Neural cell (in vitro differentiated cells): ENCODE data around the gene CLCN1. TPM values are rescaled to one million over a fixed set of nuclear protein-coding genes. Genes with fewer than 3 reads are reported as not detected.

Experiments used
- H2AFZ ChIP-seq: fragments of 200-600, 300-800 bp; sonication (generic), shearing (Covaris generic); 2 replicates; pipeline ENCODE4 v1.6.0; 2014; ENCODE audit warnings: low read depth, mild to moderate bottlenecking, antibody characterized with exemption, low read length, moderate library complexity
- H3F3A ChIP-seq: fragments of 200-600 bp; shearing (Covaris generic); 2 replicates; pipeline ENCODE4 v1.6.1; 2016; ENCODE audit warnings: mild to moderate bottlenecking, moderate library complexity, mixed read lengths, antibody characterized with exemption, low read length; ENCODE audit not compliant: insufficient read depth, poor library complexity, severe bottlenecking
- H3K27ac ChIP-seq: fragments of 200-600, 300-800 bp; sonication (generic), shearing (Covaris generic); 2 replicates; pipeline ENCODE4 v1.5.1; 2014; ENCODE audit warnings: mild to moderate bottlenecking, low read length, moderate library complexity
- H3K27me3 ChIP-seq: fragments of 300-800, 200-600 bp; sonication (generic), shearing (Covaris generic); 2 replicates; pipeline ENCODE4 v1.6.0; 2014; ENCODE audit warnings: mild to moderate bottlenecking, low read depth, low read length, moderate library complexity; ENCODE audit not compliant: insufficient read depth
- H3K36me3 ChIP-seq: fragments of 300-800, 200-600 bp; sonication (generic), shearing (Covaris generic); 2 replicates; pipeline ENCODE4 v1.5.1; 2014; ENCODE audit warnings: mild to moderate bottlenecking, antibody characterized with exemption, low read length, moderate library complexity; ENCODE audit not compliant: insufficient read depth
- H3K4me2 ChIP-seq: fragments of 300-800, 200-600 bp; sonication (generic), shearing (Covaris generic); 2 replicates; pipeline ENCODE4 v1.6.0; 2014; ENCODE audit warnings: mild to moderate bottlenecking, low read length
- H3K4me3 ChIP-seq: fragments of 300-800, 200-600 bp; sonication (generic), shearing (Covaris generic); 2 replicates; pipeline ENCODE4 v1.5.1; 2014; ENCODE audit warnings: mild to moderate bottlenecking, low read length, moderate library complexity
- H3K79me2 ChIP-seq: fragments of 200-600 bp; shearing (Covaris generic); replicated peaks from 2 replicates; pipeline ENCODE4 v1.6.0; 2014; ENCODE audit warnings: mild to moderate bottlenecking, low read length, moderate library complexity; ENCODE audit not compliant: insufficient read depth
- H3K9ac ChIP-seq: fragments of 300-800, 200-600 bp; sonication (generic), shearing (Covaris generic); 2 replicates; pipeline ENCODE4 v1.6.1; 2016; ENCODE audit warnings: mild to moderate bottlenecking, low read length, mixed read lengths
- H3K9me2 ChIP-seq: fragments of 200-600 bp; shearing (Covaris generic); 2 replicates; pipeline ENCODE4 v1.6.1; 2016; ENCODE audit warnings: mild to moderate bottlenecking, low read length, mixed read lengths; ENCODE audit not compliant: insufficient read depth
- H3K9me3 ChIP-seq: fragments of 200-600, 300-800 bp; sonication (generic), shearing (Covaris generic); 2 replicates; pipeline ENCODE4 v1.6.1; 2016; ENCODE audit warnings: mild to moderate bottlenecking, mixed run types, low read length, moderate library complexity, mixed read lengths
- H4K20me1 ChIP-seq: fragments of 200-600 bp; shearing (Covaris generic); 2 replicates; pipeline ENCODE4 v1.6.1; 2016; ENCODE audit warnings: mild to moderate bottlenecking, mixed run types; ENCODE audit not compliant: insufficient read depth
- CTCF ChIP-seq: fragments of 450-650 bp; IDR thresholded peaks from 2 replicates; pipeline ENCODE4 v1.5.1; 2014; ENCODE audit warnings: antibody characterized with exemption, mild to moderate bottlenecking, moderate library complexity; ENCODE audit not compliant: poor library complexity, severe bottlenecking
- EP300 ChIP-seq: fragments of 450-650 bp; conservative IDR thresholded peaks from 2 replicates; pipeline ENCODE4 v1.6.1; 2014; ENCODE audit warnings: antibody characterized with exemption, mild to moderate bottlenecking, moderate library complexity; ENCODE audit not compliant: poor library complexity, severe bottlenecking
- EZH2 ChIP-seq: fragments of 200-600, 300-800 bp; shearing (Covaris generic), sonication (generic); IDR thresholded peaks from 2 replicates; pipeline ENCODE4 v1.6.1; 2014; ENCODE audit warnings: antibody characterized with exemption, low read length, borderline replicate concordance, mild to moderate bottlenecking; ENCODE audit not compliant: insufficient read depth, poor library complexity, severe bottlenecking
- MXI1 ChIP-seq: fragments of 450-650 bp; conservative IDR thresholded peaks from 2 replicates; pipeline ENCODE4 v1.6.1; 2014; ENCODE audit warnings: antibody characterized with exemption, mild to moderate bottlenecking; ENCODE audit not compliant: poor library complexity, severe bottlenecking
- POLR2AphosphoS5 ChIP-seq: IDR thresholded peaks from 2 replicates; pipeline ENCODE4 v1.6.1; 2012
- RAD21 ChIP-seq: fragments of 450-650 bp; conservative IDR thresholded peaks from 2 replicates; pipeline ENCODE4 v1.6.1; 2014; ENCODE audit warnings: antibody characterized with exemption, mild to moderate bottlenecking, moderate library complexity
- REST ChIP-seq: IDR thresholded peaks from 2 replicates; pipeline ENCODE4 v1.6.1; 2012; ENCODE audit warnings: borderline replicate concordance
- SMC3 ChIP-seq: fragments of 450-650 bp; conservative IDR thresholded peaks from 2 replicates; pipeline ENCODE4 v1.6.1; 2014; ENCODE audit warnings: antibody characterized with exemption, mild to moderate bottlenecking, moderate library complexity; ENCODE audit not compliant: poor library complexity
- TAF1 ChIP-seq: IDR thresholded peaks from 2 replicates; pipeline ENCODE4 v1.6.1; 2012; ENCODE audit warnings: low read depth
- polyA plus RNA-seq: library from polyadenylated mRNA; depleted of rRNA; stranded (reverse); fragments of >200 nt; gene quantifications from 2 replicates; pipeline ENCODE4 v1.2.3, GENCODE V29; 2014

CLCN1 gene
- polyA plus RNA-seq, 1 donor from 2014 or later, result not detected

GRCh38 chr7:143358626-143359025, 42.7 kb downstream of the CLCN1 start:
- no peaks in the 10 kb centered on the region for H3K27me3 ChIP-seq
- H3K9ac ChIP-seq, result no peak overlapping the region
- H3K79me2 ChIP-seq, result peaks cover 9% of the 10 kb centered on the region
- H3K4me2 ChIP-seq, result no peak overlapping the region
- no peak overlapping the region for H3K4me3 ChIP-seq
- no peaks in the 10 kb centered on the region for H3F3A ChIP-seq
- no peak for TF ChIP-seq REST
- no peak for TF ChIP-seq EZH2
- TF ChIP-seq EP300, result no peak
- no peak for TF ChIP-seq POLR2AphosphoS5
- no peak for TF ChIP-seq TAF1
- no peak for TF ChIP-seq CTCF
- no peak for TF ChIP-seq MXI1
- no peak for TF ChIP-seq RAD21
- no peak for TF ChIP-seq SMC3
- no peaks in the 10 kb centered on the region for H3K36me3 ChIP-seq
- H2AFZ ChIP-seq, result no peak overlapping the region
- no peaks in the 10 kb centered on the region for H4K20me1 ChIP-seq
- H3K9me3 ChIP-seq, result no peaks in the 10 kb centered on the region
- H3K27ac ChIP-seq, result no peak overlapping the region
- no peaks in the 10 kb centered on the region for H3K9me2 ChIP-seq

GRCh38 chr7:143359771-143360353, 44.0 kb downstream of the CLCN1 start:
- Histone ChIP-seq H3K4me2 (no peak overlapping the region), H3K9ac (no peak overlapping the region), H4K20me1 (no peaks in the 10 kb centered on the region), H3K4me3 (no peak overlapping the region), H3K9me3 (no peaks in the 10 kb centered on the region), H3K79me2 (peaks cover 13% of the 10 kb centered on the region), H2AFZ (no peak overlapping the region), H3K27me3 (no peaks in the 10 kb centered on the region), H3K27ac (no peak overlapping the region), H3F3A (no peaks in the 10 kb centered on the region), H3K9me2 (no peaks in the 10 kb centered on the region), H3K36me3 (no peaks in the 10 kb centered on the region)
- TF ChIP-seq SMC3 (no peak), RAD21 (no peak), CTCF (no peak), TAF1 (no peak), POLR2AphosphoS5 (no peak), MXI1 (no peak), REST (no peak), EP300 (no peak), EZH2 (no peak)
